LNCAP (cell line): ENCODE results near the gene MLXIP.

Source experiments
- CTCF ChIP-seq: fragments of 450-650 bp; IDR thresholded peaks from 2 replicates; pipeline ENCODE4 v1.5.1; 2017; ENCODE audit warnings: mild to moderate bottlenecking

The MLXIP gene

GRCh38 chr12:122166422-122167349 is 88.1 kb downstream of the MLXIP start:
- TF ChIP-seq CTCF = no peak

GRCh38 chr12:122167356-122167925 is 88.9 kb downstream of the MLXIP start:
- TF ChIP-seq CTCF = no peak

GRCh38 chr12:122168492-122168891 is 89.9 kb downstream of the MLXIP start:
- TF ChIP-seq CTCF = no peak

GRCh38 chr12:122171399-122171798 is 92.8 kb downstream of the MLXIP start:
- no peak for TF ChIP-seq CTCF

GRCh38 chr12:122172262-122172939 is 93.8 kb downstream of the MLXIP start:
- TF ChIP-seq CTCF = no peak

- no peak for TF ChIP-seq CTCF
Observed at GRCh38 chr12:122174155-122174845, 95.7 kb downstream of the MLXIP start, which contains the start of gene IL31. Gene IL31, minus strand, starts transcription at chr12:122174221. Its CDS starts 49 bp downstream, at chr12:122174172.
